ENCODE measurements around the gene SLC9A3. TPM values are rescaled to one million over a fixed set of nuclear protein-coding genes. Genes with fewer than 3 reads are reported as not detected.
"Not testable (repeated sequence)": the region's sequence is repeated elsewhere in the genome, so short reads cannot be mapped to it uniquely, and the experiment has no call there.

Gene SLC9A3
- total RNA-seq, 4 donors from 2014 or later, result 3.7 to 5.9 (median 4.3) TPM

DNA sequence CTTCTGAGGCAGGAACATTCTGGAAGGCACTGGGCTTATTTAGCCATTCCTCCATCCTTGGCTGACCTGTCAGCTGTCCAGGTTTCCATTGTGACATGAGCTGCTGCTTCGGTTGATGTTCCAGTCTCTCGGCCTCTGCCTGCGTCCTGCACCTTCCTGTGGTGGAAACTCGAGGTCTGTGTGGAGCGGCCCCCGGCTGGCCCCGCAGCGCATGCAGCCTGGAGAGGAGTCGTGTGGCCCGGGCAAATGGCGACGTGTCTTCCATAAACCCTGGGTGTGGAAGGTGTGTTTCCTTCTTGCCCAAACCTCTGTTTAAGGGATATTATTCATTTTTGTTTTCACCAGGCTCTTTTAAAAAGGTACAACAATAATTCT, 36.5 kb upstream of the SLC9A3 start:
- 72% methylated on average over 12 of the region's 12 CpGs for WGBS
- H3K36me3 ChIP-seq, result no peaks in the 10 kb centered on the region
- peaks cover 2% of the 10 kb centered on the region for H3K4me1 ChIP-seq
- H3K4me3 ChIP-seq, result no peak overlapping the region
- H3K27me3 ChIP-seq, result peaks cover 25% of the 10 kb centered on the region
- peak; percentile 30 to 65 for DNase-seq (ENCODE audit: low spot score in 2 of 2)
- TF ChIP-seq, protein P1, sequence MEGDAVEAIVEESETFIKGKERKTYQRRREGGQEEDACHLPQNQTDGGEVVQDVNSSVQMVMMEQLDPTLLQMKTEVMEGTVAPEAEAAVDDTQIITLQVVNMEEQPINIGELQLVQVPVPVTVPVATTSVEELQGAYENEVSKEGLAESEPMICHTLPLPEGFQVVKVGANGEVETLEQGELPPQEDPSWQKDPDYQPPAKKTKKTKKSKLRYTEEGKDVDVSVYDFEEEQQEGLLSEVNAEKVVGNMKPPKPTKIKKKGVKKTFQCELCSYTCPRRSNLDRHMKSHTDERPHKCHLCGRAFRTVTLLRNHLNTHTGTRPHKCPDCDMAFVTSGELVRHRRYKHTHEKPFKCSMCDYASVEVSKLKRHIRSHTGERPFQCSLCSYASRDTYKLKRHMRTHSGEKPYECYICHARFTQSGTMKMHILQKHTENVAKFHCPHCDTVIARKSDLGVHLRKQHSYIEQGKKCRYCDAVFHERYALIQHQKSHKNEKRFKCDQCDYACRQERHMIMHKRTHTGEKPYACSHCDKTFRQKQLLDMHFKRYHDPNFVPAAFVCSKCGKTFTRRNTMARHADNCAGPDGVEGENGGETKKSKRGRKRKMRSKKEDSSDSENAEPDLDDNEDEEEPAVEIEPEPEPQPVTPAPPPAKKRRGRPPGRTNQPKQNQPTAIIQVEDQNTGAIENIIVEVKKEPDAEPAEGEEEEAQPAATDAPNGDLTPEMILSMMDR (IDR thresholded peaks at IDR 0.05), result no peak
- TF ChIP-seq POLR2AphosphoS5 (IDR thresholded peaks at IDR 0.05) (no peak), EP300 (IDR thresholded peaks at IDR 0.05) (no peak), POLR2A (IDR thresholded peaks at IDR 0.05) (no peak)
- H3K27ac ChIP-seq, result no peak overlapping the region
- H3K9me3 ChIP-seq, result no peaks in the 10 kb centered on the region

DNA sequence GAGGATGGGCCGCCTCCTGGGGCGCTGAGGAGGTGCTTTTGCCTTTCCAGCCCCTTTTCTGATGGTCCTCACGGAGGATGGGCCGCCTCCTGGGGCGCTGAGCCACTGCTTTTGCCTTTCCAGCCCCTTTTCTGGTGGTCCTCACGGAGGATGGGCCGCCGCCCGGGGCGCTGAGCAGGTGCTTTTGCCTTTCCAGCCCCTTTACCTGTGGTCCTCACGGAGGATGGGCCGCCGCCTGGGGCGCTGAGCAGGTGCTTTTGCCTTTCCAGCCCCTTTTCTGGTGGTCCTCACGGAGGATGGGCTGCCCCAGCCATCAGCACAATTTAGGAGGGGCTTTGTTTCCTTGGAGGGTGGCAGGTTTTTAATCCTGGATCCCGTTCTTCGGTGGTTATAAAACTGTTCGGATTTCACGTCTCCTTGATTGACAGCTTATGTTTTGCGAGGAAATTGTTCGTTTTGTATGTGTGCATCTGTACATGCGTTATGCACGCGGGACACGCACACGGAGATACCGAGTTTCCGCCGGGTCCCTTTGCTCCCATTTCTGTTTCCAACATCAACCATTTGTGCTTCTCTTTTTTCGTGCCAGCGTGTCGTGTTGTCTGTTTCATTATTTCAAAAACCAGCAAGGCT, 34.7 kb upstream of the SLC9A3 start:
- H3K27me3 ChIP-seq, result peaks cover 19% of the 10 kb centered on the region
- no peak overlapping the region for H3K4me3 ChIP-seq
- H3K36me3 ChIP-seq, result no peaks in the 10 kb centered on the region
- DNase-seq (ENCODE audit: low spot score in 2 of 2), result peak in 1 of 2 donors; percentile 31
- no peak overlapping the region for H3K27ac ChIP-seq
- H3K9me3 ChIP-seq, result no peaks in the 10 kb centered on the region
- TF ChIP-seq POLR2A (IDR thresholded peaks at IDR 0.05) (no peak), POLR2AphosphoS5 (IDR thresholded peaks at IDR 0.05) (no peak), EP300 (IDR thresholded peaks at IDR 0.05) (no peak)
- TF ChIP-seq, protein P1 (IDR thresholded peaks at IDR 0.05), result no peak
- no peaks in the 10 kb centered on the region for H3K4me1 ChIP-seq
- 78% methylated on average over 32 of the region's 32 CpGs for WGBS

GRCh38 chr5:558326-558725, 34.1 kb upstream of the SLC9A3 start:
- TF ChIP-seq, protein P1 (IDR thresholded peaks at IDR 0.05), result no peak
- TF ChIP-seq EP300 (IDR thresholded peaks at IDR 0.05) (no peak), POLR2AphosphoS5 (IDR thresholded peaks at IDR 0.05) (no peak), POLR2A (IDR thresholded peaks at IDR 0.05) (no peak)
- Histone ChIP-seq H3K4me3 (no peak overlapping the region), H3K4me1 (no peaks in the 10 kb centered on the region), H3K27me3 (peaks cover 19% of the 10 kb centered on the region), H3K27ac (no peak overlapping the region), H3K36me3 (no peaks in the 10 kb centered on the region), H3K9me3 (no peaks in the 10 kb centered on the region)
- peak; percentile 40 to 76 for DNase-seq (ENCODE audit: low spot score in 2 of 2)
- WGBS, result 80% methylated on average over 4 of the region's 10 CpGs

DNA sequence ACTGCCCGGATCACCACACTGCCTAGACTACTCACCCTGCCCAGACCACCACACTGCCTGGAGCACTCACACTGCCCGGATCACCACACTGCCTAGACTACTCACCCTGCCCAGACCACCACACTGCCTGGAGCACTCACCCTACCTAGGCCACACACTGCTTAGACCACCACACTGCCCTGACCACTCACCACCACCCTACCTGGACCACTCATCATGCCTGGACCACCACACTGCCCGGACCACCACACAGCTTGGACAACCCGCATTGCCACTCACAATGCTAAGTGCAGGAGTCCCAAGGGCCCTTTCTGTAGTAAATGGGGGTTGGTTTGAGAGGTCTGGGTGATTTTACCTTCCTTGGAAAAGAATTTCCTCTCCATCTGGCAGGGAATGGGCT, 33.7 kb upstream of the SLC9A3 start:
- not testable (repeated sequence) for H3K27ac ChIP-seq, H3K36me3 ChIP-seq

DNA sequence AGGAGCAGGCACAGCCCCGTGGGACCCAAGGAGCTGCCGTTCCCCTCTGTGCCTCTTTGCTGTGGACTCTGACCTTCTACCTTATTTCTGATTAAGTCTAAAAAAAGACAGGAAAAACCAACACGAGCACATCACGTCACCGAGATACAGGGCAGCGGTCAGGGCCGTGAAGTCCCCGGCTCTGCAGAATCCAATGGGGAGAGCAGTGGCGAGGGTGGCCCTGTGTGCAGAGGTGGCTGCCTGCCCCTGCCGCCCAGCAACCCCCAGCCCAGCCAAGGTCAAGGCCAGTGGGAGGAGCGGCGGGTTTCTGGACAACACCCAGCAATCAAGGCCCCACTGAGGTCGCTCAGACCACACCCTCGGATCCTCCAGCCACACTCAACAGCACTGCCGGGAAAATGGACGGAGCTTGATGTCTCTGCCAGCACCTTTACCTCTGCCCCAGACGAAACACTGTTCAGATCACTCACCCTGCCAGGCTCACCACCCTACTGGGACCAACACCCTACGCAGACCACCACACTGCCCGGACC, 32.7 kb upstream of the SLC9A3 start:
- Histone ChIP-seq H3K27me3 (peaks cover 20% of the 10 kb centered on the region), H3K9me3 (no peaks in the 10 kb centered on the region), H3K27ac (no peak overlapping the region), H3K4me3 (no peak overlapping the region), H3K4me1 (no peaks in the 10 kb centered on the region), H3K36me3 (no peaks in the 10 kb centered on the region)
- TF ChIP-seq, protein P1 (IDR thresholded peaks at IDR 0.05), result no peak
- no peak for TF ChIP-seq POLR2AphosphoS5 (IDR thresholded peaks at IDR 0.05)
- no peak for TF ChIP-seq EP300 (IDR thresholded peaks at IDR 0.05)
- no peak for TF ChIP-seq POLR2A (IDR thresholded peaks at IDR 0.05)
- DNase-seq (ENCODE audit: low spot score in 2 of 2), result peak in 1 of 2 donors; percentile 60
- WGBS, result 81% methylated on average over 18 of the region's 19 CpGs

More for the DNA sequence above, 33.7 kb upstream of the SLC9A3 start:
- H3K9me3 ChIP-seq, H3K4me1 ChIP-seq, H3K4me3 ChIP-seq: not testable (repeated sequence)
- H3K27me3 ChIP-seq, result peaks cover 19% of the 10 kb centered on the region
- peak in 1 of 2 donors; percentile 43 for DNase-seq (ENCODE audit: low spot score in 2 of 2)
- WGBS, result 89% methylated on average over 3 of the region's 4 CpGs
